PC-3 (cell line): ENCODE data around the gene AKIRIN1. TPM values are rescaled to one million over a fixed set of nuclear protein-coding genes. Genes with fewer than 3 reads are reported as not detected.

Source experiments
- ATAC-seq: fragments of 200-7000 bp; cut with Tn5 transposase; 2 replicates; pipeline ENCODE4 v1.9.1; 2020; ENCODE audit warnings: mild to moderate bottlenecking, moderate library complexity
- BruUV-seq: library from RNA; stranded (reverse); fragments of 400-500 nt; replicated peaks from 2 replicates; lab custom pipeline; 2021; lab: Mats Ljungman, UMichigan
- CTCF ChIA-PET: fragments of 300-600 bp; sonication (Branson Sonifier 250); formaldehyde crosslinking; loops from one replicate; lab custom pipeline; 2022; ENCODE audit warnings: antibody characterized with exemption; lab: Charles Lee
- POLR2A ChIA-PET: fragments of 300-600 bp; sonication (Branson Sonifier 250); formaldehyde crosslinking; loops from one replicate; lab custom pipeline; 2022; ENCODE audit warnings: antibody characterized with exemption; ENCODE audit not compliant: unreplicated experiment; lab: Charles Lee
- DNase-seq: peaks from one replicate; pipeline ENCODE4 v3.0.0-alpha.2; 2015
- H2AFZ ChIP-seq: fragments of 300-600 bp; sonication (generic); 2 replicates; pipeline ENCODE4 v1.6.0; 2016; ENCODE audit warnings: antibody characterized with exemption, low read length
- H3F3A ChIP-seq: fragments of 300-600 bp; sonication (generic); one replicate; pipeline ENCODE4 v1.6.0; 2017; ENCODE audit warnings: antibody characterized with exemption, low read length, control low read depth, mild to moderate bottlenecking; ENCODE audit not compliant: unreplicated experiment
- H3K27ac ChIP-seq: fragments of 300-600 bp; sonication (generic); 2 replicates; pipeline ENCODE4 v1.5.1; 2016; ENCODE audit warnings: mild to moderate bottlenecking, low read length
- H3K27me3 ChIP-seq: fragments of 300-600 bp; sonication (generic); 2 replicates; pipeline ENCODE4 v1.6.1; 2016; ENCODE audit warnings: low read length, mixed read lengths
- H3K36me3 ChIP-seq: fragments of 300-600 bp; sonication (generic); 2 replicates; pipeline ENCODE4 v1.6.1; 2016; ENCODE audit warnings: low read depth, mixed run types, low read length, mixed read lengths
- H3K4me1 ChIP-seq: fragments of 300-600 bp; sonication (generic); 2 replicates; pipeline ENCODE4 v1.5.1; 2016; ENCODE audit warnings: low read length; ENCODE audit not compliant: insufficient read depth
- H3K4me2 ChIP-seq: fragments of 300-600 bp; sonication (generic); 2 replicates; pipeline ENCODE4 v1.6.0; 2016; ENCODE audit warnings: low read length
- H3K4me3 ChIP-seq: fragments of 300-600 bp; sonication (generic); 2 replicates; pipeline ENCODE4 v1.5.1; 2016; ENCODE audit warnings: mild to moderate bottlenecking, low read length, mixed read lengths
- H3K79me2 ChIP-seq: fragments of 300-600 bp; sonication (generic); 2 replicates; pipeline ENCODE4 v1.6.1; 2017; ENCODE audit warnings: low read length, mixed read lengths
- H3K9ac ChIP-seq: fragments of 300-600 bp; sonication (generic); 2 replicates; pipeline ENCODE4 v1.6.0; 2016; ENCODE audit warnings: mild to moderate bottlenecking, low read length
- H3K9me2 ChIP-seq: fragments of 300-600 bp; sonication (generic); replicated peaks from 2 replicates; pipeline ENCODE4 v1.6.1; 2016; ENCODE audit warnings: mixed run types, low read length, mixed read lengths
- H3K9me3 ChIP-seq: fragments of 300-600 bp; sonication (generic); 2 replicates; pipeline ENCODE4 v1.6.1; 2016; ENCODE audit warnings: low read length, mixed read lengths
- H4K20me1 ChIP-seq: fragments of 300-600 bp; sonication (generic); 2 replicates; pipeline ENCODE4 v1.6.1; 2016; ENCODE audit warnings: low read length, mixed read lengths
- EZH2 ChIP-seq: fragments of 300-600 bp; sonication (generic); IDR thresholded peaks from one replicate; pipeline ENCODE4 v1.6.1; 2017; ENCODE audit warnings: antibody characterized with exemption, mild to moderate bottlenecking, low read length; ENCODE audit not compliant: unreplicated experiment
- EZH2phosphoT487 ChIP-seq: fragments of 300-600 bp; sonication (generic); IDR thresholded peaks from 2 replicates; pipeline ENCODE4 v1.6.1; 2018; ENCODE audit warnings: mild to moderate bottlenecking, antibody characterized with exemption, low read length, borderline replicate concordance
- intact Hi-C: fragments of 100-400 bp; cut with micrococcal nuclease; formaldehyde crosslinking; loops from 2 replicates; pipeline ENCODE4 v1.9.0; 2023
- total RNA-seq: library from RNA; depleted of rRNA; stranded (reverse); fragments of >200 nt; gene quantifications from 2 replicates; pipeline ENCODE4 v1.2.3, GENCODE V29; 2014
- TF ChIP-seq, protein P1 (sequence below): fragments of 300-600 bp; sonication (generic); conservative IDR thresholded peaks from 2 replicates; pipeline ENCODE4 v1.5.1; 2017; ENCODE audit warnings: antibody characterized with exemption, low read depth, mild to moderate bottlenecking, low read length

AKIRIN1 gene
- total RNA-seq, 1 experiment from 2014 or later, result 58.6 TPM

- H3K36me3 ChIP-seq, result peaks cover 75% of the 10 kb centered on the region
- DNase-seq, result no peak
- no peaks in the 10 kb centered on the region for H3K4me1 ChIP-seq
- no peak overlapping the region for H3K4me3 ChIP-seq
- H3K9me2 ChIP-seq, result no peaks in the 10 kb centered on the region
- H3F3A ChIP-seq, result no peaks in the 10 kb centered on the region
- H3K4me2 ChIP-seq, result no peak overlapping the region
- H4K20me1 ChIP-seq, result peaks cover 14% of the 10 kb centered on the region
- H3K27me3 ChIP-seq, result no peaks in the 10 kb centered on the region
- CTCF ChIA-PET, result no interaction called here
- POLR2A ChIA-PET, result no interaction called here
- no peak for ATAC-seq
- H2AFZ ChIP-seq, result no peak overlapping the region
- intact Hi-C loops, result no loop called here
- H3K79me2 ChIP-seq, result peaks cover 24% of the 10 kb centered on the region
- H3K27ac ChIP-seq, result no peak overlapping the region
- H3K9ac ChIP-seq, result no peak overlapping the region
- BruUV-seq, result no TSS peak
- H3K9me3 ChIP-seq, result no peaks in the 10 kb centered on the region
- TF ChIP-seq, protein P1, sequence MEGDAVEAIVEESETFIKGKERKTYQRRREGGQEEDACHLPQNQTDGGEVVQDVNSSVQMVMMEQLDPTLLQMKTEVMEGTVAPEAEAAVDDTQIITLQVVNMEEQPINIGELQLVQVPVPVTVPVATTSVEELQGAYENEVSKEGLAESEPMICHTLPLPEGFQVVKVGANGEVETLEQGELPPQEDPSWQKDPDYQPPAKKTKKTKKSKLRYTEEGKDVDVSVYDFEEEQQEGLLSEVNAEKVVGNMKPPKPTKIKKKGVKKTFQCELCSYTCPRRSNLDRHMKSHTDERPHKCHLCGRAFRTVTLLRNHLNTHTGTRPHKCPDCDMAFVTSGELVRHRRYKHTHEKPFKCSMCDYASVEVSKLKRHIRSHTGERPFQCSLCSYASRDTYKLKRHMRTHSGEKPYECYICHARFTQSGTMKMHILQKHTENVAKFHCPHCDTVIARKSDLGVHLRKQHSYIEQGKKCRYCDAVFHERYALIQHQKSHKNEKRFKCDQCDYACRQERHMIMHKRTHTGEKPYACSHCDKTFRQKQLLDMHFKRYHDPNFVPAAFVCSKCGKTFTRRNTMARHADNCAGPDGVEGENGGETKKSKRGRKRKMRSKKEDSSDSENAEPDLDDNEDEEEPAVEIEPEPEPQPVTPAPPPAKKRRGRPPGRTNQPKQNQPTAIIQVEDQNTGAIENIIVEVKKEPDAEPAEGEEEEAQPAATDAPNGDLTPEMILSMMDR, result no peak
- TF ChIP-seq EZH2, result no peak
- no peak for TF ChIP-seq EZH2phosphoT487
These were observed 10.7 kb downstream of the AKIRIN1 start for GRCh38 chr1:39001516-39002421.

- TF ChIP-seq EZH2phosphoT487 (no peak), EZH2 (no peak)
- TF ChIP-seq, protein P1, result no peak
- no peaks in the 10 kb centered on the region for H4K20me1 ChIP-seq
- DNase-seq, result no peak
- intact Hi-C loops, result no loop called here
- H3K79me2 ChIP-seq, result peaks cover 9% of the 10 kb centered on the region
- ChIA-PET CTCF (no interaction called here), POLR2A (no interaction called here)
- H3K4me3 ChIP-seq, result no peak overlapping the region
- no peak overlapping the region for H3K27ac ChIP-seq
- H3K27me3 ChIP-seq, result no peaks in the 10 kb centered on the region
- no peaks in the 10 kb centered on the region for H3K9me2 ChIP-seq
- no peaks in the 10 kb centered on the region for H3K9me3 ChIP-seq
- H3F3A ChIP-seq, result no peaks in the 10 kb centered on the region
- H3K4me2 ChIP-seq, result no peak overlapping the region
- H3K4me1 ChIP-seq, result no peaks in the 10 kb centered on the region
- no peak overlapping the region for H2AFZ ChIP-seq
- no peak for ATAC-seq
- no TSS peak for BruUV-seq
- peaks cover 64% of the 10 kb centered on the region for H3K36me3 ChIP-seq
- H3K9ac ChIP-seq, result no peak overlapping the region
These were observed 12.2 kb downstream of the AKIRIN1 start for GRCh38 chr1:39003281-39003680.

DNA sequence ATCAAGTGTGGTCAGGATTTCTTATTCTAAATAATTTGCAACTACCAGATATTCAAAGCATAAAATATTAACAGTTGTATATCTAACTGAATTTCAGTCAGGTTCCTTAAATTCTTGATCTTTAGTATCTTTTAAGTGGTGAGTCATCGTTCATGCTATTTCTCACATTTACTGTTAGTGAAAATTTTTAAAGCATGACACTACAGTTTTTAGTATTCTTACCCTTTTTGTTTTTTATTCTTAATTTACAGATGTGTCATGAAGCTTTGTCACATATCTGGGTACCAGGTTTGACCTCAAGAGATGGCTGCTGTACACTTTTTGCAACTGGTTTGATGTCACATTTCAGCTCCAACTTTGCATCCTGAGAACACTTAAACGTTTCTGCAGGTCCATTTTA, 12.7 kb downstream of the AKIRIN1 start:
- POLR2A ChIA-PET, result no interaction called here
- H3K79me2 ChIP-seq, result peaks cover 4% of the 10 kb centered on the region
- H3K27ac ChIP-seq, result no peak overlapping the region

More for the DNA sequence above, 12.7 kb downstream of the AKIRIN1 start:
- H3K4me3 ChIP-seq, result no peak overlapping the region
- BruUV-seq, result no TSS peak
- H3K9me3 ChIP-seq, result no peaks in the 10 kb centered on the region
- intact Hi-C loops, result no loop called here
- H3K9me2 ChIP-seq, result no peaks in the 10 kb centered on the region
- CTCF ChIA-PET, result no interaction called here
- H2AFZ ChIP-seq, result no peak overlapping the region
- H3K4me1 ChIP-seq, result no peaks in the 10 kb centered on the region
- no peaks in the 10 kb centered on the region for H3K27me3 ChIP-seq
- ATAC-seq, result no peak
- no peak for DNase-seq
- no peaks in the 10 kb centered on the region for H4K20me1 ChIP-seq
- no peak overlapping the region for H3K4me2 ChIP-seq
- no peak overlapping the region for H3K9ac ChIP-seq
- TF ChIP-seq EZH2, result no peak
- no peak for TF ChIP-seq EZH2phosphoT487
- TF ChIP-seq, protein P1, result no peak
- no peaks in the 10 kb centered on the region for H3F3A ChIP-seq
- H3K36me3 ChIP-seq, result peaks cover 63% of the 10 kb centered on the region
